A172 (cell line): ENCODE results near the gene LOXL1. TPM values are rescaled to one million over a fixed set of nuclear protein-coding genes. Genes with fewer than 3 reads are reported as not detected.
"Not testable (repeated sequence)": the region's sequence is repeated elsewhere in the genome, so short reads cannot be mapped to it uniquely, and the experiment has no call there.

ENCODE experiments used
- DNase-seq: peaks from one replicate; pipeline ENCODE4 v3.0.0-alpha.2; 2015; ENCODE audit warnings: low spot score
- total RNA-seq: library from RNA; depleted of rRNA; stranded (reverse); fragments of >200 nt; shearing (Covaris generic); gene quantifications from 2 replicates; pipeline ENCODE4 v1.2.3, GENCODE V29; 2014

Gene LOXL1
- total RNA-seq, 1 experiment from 2014 or later: 91.0 TPM

DNA sequence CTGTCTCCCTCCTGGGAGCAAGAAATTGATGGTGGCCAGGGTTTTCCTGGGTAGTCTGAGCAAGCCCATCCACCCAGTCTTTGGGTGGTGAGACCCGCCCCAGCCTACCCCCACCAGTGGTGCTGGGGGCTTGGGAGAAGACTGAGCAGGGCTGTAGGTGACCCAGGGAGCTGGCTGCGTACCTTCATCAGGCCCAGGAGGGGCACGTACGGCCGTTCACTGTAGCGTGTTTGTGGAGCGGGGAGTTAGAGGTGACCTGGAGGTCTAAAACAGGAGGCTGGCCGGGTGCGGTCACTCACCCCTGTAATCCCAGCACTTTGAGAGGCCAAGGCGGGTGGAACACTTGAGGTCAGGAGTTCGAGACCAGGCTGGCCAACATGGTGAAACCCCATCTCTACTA lies 11.5 kb downstream of the LOXL1 start:
- no peak for DNase-seq

DNA sequence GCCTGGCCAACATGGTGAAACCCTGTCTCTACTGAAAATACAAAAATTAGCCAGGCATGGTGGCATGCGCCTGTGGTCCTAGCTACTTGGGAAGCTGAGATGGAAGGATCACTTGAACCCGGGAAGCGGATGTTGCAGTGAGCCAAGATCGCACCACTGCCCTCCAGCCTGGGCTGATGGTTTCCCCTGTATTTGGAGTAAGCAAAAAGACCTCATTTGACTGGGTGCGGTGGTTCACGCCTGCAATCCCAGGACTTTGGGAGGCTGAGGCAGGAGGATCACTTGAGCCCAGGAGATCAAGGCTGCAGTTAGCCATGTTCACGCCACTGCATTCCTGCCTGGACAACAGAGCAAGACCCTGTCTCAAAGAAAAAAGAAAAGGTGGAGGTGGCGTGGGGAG lies 12.3 kb downstream of the LOXL1 start:
- not testable (repeated sequence) for DNase-seq

DNA sequence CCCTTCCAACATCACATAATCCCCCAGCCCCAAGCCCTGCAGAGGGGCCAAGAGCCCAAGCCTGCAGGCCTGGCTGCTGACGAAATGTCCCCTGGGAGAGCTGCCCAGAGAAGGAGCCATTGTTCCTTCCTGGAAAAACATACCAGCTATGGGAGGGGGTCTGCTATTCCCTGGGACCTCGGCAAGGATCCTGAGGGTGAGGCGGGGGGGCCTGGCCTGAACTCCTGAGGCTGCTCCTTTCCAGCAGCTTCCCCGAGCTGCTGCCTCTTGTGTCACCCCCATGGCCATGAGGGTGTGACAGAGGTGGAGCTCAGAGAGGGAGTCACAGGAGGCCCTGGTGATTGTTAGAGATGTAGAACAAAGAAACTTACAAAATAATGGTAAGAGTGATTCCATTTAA lies 12.9 kb downstream of the LOXL1 start:
- DNase-seq: no peak

DNA sequence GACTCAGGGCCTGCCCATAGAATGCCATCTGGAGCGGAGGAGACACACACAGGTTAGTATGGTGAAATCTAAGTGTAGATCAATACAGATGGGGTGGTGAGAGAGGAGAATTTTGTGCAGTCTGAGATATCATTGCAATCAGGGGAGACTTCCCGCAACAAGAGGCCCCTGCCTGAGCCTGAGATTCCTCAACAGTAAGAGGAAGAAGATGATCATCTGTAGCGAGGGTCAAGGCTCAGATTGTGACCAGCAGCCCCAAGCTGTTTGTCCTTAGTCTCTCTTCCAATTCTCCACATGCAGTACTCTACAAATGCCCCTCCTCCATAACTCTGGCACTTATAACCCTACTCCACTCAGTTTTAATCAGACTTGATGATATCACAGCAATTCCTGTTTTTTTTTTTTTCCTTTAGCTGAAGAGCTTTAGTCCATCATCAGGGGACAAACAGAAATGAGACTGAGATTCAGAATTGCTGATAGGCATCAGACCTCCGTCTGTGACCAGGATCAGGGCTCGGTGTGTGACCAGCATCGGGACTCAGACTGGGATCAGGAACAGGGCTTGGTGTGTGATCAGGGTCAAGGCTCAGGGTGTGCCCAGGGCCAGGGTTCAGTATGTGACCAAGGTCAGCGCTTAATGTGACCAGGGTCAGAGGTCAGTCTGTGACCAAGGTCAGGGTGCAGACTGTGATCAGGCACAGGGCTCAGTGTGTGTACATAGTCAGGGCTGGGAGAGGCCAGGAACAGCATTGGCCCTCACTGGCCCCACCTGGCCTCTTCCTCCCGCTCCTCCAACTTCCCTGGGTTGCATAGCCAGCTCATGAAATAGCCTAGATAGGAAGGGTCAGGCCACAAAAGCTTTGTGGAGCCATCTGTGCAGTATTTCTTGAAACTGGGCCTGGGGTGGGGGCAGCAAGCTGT lies 14.1 kb downstream of the LOXL1 start:
- no peak for DNase-seq

DNA sequence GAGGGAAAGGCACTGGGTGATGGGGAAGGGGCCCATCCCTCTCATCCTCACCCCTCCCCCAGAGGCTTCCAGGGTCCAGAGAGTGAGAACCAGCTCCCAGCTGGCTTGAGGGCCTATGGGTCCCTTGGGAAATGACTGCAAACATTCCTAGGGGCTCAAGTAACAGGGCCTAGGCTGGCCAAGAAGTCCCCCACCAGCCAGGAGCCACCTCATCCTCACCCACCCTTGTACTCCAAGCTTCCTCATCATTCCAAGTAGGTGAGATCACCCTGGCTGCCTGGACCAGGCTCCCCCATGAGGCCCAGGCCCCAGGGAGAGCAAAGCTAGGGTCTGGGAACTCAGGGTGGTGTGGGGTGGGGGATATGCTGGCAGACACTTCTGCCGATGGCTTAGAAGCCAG lies 14.8 kb downstream of the LOXL1 start:
- peak; percentile 93 for DNase-seq

DNA sequence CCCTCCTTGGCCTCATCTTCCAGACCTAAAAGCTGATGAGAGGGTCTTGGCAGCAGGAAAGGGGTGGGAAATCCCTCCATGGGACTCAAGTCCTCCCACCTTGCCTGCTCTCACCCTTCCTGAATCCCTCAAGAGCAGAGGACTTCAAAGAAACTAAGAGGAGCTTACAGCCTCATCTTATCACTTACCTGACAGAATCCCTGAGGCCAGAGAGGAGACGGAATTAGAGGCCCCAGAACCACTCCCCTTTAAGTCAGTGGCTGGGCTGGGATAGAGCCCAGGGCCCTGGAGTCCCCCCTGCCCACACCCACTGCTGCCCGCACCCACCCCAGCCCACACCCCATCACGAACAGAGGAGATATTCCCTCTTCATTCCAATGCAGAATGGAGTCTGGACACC lies 15.2 kb downstream of the LOXL1 start:
- no peak for DNase-seq

DNA sequence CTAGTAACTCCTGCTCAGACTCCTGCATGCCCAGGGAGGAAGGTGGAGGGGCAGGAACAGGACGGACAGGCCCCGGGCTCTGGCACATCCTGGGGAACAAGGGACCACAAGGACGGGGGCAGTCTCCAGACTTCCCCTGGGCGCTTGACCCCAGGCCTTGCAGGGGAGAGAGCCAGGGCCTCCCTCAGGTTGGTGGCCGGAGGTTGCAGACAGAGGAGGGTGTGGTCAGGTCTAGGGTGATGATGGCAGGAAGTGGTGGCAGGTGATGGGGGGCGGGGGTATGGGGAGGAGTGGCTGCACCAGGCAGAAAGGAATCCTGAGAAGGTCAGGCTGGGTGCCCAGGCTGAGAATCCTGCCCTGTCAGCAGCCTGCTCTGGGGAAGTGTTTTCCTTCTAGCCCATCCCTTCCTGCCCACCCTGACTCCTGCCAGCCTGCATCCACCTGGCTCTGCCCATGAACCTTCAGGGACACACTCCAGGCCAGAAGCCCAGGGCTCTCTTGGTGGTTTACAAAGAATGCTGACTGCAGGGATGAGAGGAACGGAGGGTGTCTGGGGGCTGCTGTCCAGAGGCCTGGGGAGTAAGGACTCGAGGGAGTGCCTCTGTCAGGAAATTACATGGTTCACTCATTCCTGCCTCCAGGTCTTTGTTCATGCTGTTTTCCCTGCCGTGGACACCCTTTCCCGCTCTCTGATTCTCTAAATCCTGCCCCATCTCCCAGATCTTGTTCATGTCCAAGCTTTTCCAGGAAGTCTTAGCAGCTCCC lies 15.8 kb downstream of the LOXL1 start:
- DNase-seq: peak; percentile 85

DNA sequence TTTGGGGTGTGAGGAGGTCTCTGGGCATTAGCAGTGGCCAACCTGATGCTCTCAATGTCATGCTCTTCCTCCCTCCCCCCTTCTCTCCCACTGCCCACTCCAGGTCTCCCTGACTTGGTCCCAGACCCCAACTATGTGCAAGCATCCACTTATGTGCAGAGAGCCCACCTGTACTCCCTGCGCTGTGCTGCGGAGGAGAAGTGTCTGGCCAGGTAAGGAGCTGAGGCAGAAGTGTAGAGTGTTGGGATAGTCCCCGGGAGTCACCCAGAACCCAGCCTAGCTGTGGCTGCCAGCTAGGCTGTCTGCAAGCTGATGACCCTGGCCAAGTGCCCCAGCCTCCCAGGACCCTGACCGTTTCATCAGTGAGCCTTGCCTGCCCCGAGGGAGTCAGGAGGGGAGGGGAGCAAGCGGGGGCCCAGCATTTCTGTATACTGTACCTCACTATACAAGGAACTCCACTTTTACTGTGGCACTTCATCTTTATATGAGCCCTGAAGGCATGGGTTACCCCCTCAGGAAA lies 16.5 kb downstream of the LOXL1 start:
- DNase-seq: no peak

DNA sequence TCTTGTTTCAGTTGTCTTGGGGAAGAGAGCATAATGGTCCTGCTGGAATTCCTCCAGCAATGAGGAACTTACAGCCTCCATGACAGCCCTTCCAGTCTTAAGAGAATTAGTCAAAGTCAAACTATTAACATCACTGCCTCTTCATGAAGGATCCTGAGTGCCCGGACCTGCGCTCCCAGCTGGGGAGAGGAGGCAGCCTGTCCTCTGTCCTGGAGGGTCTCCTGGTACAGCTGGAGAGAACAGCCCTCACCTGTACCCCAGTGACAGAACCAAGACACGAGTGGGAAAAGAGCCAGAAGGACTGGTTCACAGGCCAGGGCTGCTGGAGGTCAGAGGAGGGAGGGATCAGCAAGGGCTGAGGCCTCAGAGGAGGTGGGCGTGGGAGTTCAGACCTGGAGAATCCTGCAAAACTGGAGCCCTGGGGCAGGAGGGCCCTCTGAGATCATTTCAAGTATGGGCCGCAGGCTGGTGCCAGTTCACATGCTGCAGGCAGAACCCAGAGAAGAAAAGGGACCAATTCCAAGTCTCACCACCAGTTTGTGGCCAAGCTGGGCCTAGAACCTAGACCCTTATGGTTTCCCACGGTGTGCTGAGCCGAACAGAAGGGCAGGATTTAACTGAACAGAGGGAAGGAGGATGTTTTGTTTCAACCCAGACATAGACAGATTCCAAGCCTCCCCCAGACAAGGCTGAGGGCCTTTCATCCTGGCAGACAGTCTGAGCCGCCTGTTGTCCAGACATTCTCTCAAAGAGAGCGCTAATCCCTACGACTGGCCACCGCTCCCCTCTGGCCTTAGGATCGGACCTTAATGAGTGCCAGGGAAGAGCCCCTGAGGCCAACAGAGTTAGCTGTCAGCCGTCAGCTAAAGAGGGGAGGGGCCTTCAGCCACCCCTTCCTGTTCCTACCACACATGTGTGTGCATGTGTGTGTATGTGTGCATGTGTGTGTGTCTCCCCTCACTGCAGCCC lies 18.2 kb downstream of the LOXL1 start:
- no peak for DNase-seq

DNA sequence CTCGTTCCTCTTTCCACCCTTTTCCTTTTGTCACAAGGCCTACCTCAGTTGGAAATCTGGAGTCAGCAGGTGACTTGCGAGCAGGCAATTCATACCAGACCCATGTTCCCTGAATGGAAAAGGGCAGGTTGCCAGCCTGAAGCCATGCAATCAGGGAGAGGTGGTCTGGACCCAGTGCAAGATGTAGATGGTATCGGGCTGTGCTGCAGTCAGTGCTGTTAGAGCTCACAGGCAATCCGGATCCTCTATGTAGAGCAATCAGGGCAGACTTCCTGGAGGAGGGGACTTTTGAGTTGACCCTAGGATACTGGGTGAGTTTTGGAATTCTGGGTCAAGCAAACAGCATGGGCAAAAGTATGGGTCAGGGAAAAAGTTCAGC lies 18.9 kb downstream of the LOXL1 start:
- no peak for DNase-seq

DNA sequence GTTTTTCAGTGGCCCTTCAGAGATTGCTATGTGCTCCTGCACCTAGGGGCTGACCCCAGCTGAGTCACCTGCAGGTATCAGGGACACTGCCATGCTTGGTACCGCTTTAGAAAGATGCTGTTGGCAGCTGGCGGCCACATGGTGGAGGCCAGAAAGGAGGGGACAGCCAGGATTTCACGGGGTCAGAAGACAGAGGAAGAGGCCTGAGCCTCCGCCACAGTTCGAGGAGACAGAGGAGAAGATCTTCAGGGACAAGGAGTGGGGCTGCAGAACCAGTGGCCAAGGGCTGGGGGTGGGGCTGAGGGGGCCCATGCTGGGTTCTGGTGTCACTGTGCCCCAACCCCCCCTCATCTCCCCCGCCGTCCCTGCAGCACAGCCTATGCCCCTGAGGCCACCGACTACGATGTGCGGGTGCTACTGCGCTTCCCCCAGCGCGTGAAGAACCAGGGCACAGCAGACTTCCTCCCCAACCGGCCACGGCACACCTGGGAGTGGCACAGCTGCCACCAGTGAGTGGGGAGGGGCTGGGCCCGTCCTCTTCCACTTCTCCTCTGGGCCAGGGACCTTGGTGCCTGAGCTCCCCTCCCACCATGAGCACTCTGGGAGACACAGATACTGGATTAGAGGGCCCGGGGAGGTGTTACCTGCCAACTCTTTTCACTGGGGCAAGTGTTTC lies 19.9 kb downstream of the LOXL1 start:
- DNase-seq: no peak

DNA sequence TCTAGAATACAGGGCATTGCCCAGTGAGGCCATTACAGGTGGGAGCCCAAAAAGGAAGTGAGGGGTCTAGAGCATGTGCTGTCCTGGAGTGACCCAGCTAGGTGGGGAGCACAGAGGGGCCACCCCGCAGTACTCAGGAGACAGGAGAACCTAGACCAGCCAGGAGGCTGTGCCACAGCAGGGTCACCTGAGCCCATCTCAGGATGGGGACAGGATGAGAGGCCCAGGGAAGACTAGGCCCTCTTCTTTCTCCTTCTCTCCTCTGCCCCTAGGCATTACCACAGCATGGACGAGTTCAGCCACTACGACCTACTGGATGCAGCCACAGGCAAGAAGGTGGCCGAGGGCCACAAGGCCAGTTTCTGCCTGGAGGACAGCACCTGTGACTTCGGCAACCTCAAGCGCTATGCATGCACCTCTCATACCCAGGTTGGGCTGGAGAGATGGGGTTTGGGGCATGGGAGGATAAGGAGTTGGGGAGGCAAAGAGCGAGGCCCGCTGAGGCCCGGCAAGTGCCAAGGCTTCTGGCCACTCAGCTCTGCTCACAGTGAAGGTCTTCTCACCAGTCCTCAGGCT lies 20.6 kb downstream of the LOXL1 start:
- no peak for DNase-seq

DNA sequence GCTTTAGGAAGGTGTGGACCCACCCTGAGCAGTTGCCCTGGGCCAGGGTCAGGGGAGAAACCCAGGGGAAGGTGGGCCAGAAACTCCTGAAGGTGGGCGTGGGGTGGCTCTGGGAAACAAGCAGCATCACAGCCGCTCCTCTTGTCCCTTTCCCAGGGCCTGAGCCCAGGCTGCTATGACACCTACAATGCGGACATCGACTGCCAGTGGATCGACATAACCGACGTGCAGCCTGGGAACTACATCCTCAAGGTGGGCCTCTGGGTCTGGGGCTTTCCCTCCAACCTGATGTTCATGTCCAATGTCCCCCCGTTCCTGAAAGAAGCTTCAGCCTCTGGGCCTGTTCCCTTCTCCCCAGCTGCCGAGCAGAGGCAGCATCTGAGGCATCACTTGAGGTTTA lies 21.4 kb downstream of the LOXL1 start:
- no peak for DNase-seq

DNA sequence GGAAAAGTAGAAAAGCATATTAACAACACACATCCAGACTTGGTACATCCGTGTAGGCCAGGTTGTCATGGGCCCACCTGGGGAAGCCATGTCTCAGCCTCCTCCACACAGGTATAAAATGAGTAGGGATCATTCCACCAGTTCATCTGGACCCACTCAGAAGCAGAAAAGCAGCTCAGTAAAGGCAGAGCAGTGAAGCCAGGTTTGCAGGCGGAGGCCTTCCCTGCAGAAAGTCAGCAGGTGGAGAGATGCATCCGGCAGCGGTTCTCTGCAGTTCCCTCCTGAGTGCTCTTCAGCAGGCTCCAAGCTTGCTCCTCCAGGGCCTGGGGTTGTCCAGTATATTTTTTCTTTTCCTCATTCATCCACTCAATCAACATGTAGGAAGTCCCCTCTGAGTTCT lies 22.1 kb downstream of the LOXL1 start:
- no peak for DNase-seq

DNA sequence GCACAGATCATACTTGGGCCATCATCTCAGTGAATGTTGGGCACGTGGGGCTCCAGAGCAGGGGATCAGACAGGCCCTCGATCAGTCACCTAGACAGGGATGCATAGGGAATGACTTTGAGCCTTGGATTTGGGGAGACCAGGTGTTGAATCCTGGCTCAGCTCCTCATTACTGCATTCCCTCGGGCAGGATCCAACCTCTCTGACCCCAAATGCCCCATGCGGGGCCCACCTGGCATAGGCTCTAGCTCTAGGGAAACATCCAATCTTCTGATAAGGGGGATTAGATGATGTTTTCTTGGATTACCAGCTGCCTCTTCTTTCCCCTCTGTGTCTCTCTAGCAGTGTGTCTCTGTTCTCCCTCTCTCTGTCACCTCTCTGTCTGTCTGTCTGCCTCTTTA lies 22.7 kb downstream of the LOXL1 start:
- DNase-seq: no peak

DNA sequence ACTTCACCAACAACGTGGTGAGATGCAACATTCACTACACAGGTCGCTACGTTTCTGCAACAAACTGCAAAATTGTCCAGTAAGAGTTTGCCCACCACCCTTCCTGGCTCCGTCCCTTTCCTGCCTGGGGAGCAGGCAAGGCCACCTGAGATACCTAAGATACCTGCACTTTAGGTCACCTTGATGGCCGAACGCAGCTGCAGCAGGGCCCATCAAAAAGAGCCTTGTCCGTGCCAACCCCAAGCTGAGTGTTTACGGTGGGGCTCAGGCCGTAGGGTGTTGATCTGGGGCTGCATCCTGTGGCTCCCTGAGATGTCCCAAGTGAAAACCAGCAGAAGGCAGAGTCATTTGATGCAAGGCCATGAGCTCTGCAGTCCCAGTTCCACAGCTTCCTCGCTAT lies 23.2 kb downstream of the LOXL1 start:
- no peak for DNase-seq

DNA sequence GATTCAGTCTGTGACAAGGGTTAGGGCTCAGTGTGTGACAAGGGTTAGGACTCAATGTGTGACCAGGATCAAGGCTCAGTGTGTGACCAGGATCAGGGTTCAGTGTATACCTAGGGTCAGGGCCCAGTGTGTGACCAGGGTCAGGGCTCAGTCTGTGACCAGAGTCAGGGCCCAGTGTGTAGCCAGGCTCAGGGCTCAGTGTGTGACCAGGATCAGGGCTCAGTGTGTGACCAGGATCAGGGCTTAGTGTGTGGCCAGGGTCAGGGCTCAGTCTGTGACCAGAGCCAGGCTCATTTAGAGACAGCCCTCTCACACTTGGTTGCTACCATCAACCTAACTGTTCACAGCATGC lies 24.2 kb downstream of the LOXL1 start:
- DNase-seq: no peak

DNA sequence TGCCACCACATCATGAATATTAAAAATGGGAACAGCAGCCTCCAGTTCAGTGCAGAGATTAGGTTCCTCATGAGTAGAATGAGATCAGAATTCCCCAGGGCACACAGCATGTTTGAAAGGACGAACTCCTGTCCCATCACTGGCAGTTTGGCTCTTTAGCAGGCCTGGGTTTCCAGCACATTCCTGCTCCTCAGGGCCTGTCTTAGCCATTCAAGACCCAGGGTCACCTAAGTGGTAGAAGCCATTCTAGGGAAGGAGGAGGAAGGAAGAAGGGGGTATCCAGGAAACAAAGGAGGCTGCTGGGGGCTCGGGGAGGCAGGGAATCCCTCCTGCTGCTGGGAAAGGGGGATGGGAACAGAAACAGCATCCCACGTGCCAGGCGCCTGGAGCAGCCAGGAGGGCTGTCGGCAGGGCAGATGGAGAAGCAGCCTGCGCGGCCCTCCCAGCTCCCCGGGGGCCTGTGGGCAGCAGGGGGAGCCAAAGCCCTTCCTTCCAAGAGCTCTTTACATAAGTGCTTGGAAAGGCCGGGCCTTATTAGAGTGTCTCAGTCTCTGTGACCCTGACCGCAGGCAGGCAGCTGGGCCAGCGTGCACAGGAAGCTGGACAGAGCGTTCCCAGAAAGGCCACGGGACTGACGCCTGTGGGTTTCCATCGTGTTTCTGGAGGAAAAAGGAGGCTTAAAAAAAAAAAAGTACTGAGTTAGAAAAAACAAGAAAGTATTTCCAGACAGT lies 24.7 kb downstream of the LOXL1 start:
- peak; percentile 93 for DNase-seq

DNA sequence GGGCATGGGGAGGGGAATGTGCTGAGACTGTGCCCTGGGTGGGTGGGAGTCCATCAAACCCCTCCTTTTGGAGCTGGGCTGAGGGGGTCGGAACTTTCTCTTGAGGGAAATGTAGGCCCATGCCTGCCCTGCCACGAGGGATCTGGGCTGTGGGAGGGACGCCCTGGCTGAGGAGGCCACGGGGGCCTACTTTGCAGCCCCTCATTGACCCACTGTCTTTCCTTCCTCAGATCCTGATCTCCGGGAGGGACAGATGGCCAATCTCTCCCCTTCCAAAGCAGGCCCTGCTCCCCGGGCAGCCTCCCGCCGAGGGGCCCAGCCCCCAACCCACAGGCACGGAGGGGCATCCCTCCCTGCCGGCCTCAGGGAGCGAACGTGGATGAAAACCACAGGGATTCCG lies 25.3 kb downstream of the LOXL1 start:
- no peak for DNase-seq
